ENCODE data around the gene ZFYVE21.

The ZFYVE21 gene

DNA sequence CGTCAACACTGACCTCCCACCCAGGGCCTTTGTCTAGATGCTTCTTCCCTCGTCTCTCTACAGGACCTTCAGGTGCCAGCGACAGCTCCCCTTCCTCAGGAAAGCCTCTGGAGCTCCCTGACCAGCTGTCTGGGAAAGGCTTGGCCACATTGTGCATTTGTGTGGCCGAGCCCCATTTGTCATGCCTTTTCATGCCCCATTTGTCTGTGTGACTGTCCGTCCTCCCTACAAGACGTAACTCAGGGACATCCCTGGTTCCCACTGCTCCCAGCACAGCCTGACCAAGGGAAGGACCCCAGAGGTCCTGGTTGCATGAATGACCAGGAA is 23.8 kb downstream of the ZFYVE21 start:
- DNase-seq: no peak

DNA sequence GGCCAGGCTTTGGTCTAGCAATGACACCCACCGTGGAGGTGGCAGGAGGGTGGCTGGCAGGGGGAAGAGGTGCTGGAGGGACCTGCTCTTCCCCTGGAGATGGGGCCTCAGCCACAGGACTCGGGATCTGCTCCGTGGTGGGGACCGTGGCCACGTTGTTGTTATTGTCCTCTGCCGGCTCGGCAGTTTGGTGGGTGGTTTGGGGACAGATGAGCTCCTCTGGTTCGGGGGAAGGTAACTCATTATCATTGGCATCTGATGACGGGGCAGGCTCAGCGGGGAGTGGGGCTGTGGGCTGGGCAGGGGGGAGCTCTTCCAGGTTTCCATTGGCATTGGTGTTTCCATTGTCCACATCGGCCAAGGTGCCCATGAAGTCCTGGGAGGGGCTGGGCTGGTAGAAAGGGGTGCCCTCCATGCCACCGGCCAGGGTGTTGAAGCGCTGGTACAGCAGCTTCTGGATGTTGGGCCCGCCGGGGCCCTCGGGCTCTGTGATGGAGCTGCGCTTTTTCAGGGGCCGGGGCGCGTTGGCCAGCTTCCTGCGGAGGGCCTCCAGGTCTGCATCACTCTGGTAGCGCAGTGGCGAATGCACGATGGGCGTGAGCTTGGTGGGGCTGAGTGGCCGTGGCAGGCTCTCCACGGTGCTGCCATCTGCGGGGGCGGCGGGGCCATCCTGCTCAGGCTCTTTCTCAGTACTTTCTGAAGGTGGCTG is 24.3 kb downstream of the ZFYVE21 start:
- no peak for DNase-seq

DNA sequence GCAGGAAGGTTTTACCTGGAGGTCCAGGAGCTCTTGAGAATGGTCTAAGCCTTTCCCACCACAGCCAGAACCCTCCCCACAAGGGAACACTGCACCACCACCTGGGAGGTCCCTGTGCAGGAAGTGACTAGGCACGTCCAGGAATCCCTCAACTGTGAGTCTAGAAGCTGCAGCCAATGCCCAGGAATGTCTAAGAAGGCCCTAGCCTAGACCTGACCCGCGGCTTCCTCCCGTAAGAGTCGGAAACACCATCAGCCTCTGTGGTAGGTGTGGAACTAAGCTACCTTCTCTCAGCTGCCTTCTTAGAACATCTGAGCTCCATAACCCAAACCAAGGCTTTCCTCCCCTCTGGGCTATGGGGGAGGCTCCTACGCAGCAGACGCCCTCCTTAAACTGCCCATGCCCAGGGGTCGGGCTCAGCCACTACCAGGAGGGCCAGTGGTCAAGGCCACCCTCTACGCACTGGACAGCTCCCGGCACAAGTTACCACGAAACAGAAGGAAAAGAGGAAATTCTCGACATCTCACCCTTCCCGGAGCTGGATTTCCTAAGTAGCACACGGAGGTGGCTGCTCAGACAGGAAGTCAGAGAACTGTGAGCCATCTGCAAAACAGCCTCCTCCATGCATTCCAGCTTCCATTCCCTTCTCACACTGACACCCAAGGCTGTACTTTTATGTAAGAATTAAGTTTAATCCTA is 25.5 kb downstream of the ZFYVE21 start:
- DNase-seq: no peak

DNA sequence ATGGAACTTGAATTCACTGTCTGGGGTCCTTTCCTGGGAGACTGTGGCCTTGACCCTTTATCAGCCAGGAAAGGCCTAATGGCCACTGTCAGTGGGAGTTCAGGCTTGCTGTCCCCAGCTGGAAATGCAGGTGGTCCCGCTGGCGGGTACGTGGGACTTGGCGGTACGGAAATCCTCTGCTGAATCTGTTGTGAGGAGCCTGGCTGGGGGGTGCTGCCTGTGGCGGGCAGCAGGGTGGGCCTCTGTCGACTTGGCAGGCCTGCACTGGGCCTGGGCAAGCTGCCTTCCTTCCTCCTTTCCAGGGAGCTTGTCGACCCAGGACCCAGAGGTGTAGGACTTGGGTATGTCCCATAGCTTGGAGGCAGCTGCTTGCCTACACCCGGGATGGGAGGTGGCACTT is 26.3 kb downstream of the ZFYVE21 start:
- DNase-seq: no peak

DNA sequence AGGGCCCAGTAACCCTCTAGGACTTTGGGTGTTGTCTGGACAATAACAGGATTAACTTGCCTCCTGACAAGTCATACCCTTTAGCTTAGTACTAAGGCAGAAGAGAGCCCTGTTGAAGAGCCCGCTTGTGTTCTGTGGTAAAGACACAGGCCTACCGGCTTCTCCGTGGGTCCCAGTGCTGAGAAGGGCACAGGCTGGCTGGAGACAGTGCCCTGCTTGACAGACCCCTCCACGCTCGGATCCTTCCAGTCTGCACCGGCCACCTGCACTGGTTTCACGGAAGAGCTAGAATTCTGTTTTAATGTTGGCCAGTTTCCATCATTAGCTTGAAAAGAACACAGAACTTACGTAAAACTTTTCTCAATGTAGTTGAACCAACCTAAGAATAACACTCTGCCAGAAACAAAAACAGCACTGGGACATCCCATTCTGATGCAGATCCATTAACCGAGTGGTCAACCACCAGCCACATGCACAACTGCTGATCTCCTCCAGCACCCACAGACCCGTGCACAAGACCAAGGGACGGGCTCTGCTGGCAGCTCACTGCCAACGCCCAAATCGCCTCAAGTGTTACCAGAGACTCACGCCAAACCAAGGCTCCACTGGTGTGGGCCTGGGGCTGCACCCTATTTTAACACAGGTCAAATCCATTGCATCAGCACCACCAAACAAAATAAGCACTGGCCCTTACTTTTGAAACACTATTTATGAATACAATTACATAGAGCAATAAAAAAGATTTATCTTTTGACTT is 27.1 kb downstream of the ZFYVE21 start:
- no peak for DNase-seq

DNA sequence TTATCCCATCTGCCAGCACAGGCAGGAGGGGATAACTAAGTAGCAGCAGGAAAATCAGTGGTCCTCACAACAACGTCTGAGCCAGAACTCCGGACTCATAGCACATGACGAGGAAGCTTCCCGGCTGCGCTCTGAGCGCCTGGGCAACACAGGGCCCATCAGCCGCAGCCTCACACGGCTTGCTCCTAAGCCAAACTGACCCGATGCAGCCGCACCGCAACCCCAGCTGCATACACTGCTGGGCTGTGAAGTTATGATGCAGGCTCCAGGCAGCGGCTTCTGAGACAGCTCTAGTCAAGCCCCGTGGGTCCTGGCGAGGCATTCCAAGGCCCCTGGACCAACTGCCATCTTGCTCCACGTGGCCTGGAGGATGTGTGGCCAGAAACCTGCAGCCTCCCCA is 28.1 kb downstream of the ZFYVE21 start:
- DNase-seq: no peak

DNA sequence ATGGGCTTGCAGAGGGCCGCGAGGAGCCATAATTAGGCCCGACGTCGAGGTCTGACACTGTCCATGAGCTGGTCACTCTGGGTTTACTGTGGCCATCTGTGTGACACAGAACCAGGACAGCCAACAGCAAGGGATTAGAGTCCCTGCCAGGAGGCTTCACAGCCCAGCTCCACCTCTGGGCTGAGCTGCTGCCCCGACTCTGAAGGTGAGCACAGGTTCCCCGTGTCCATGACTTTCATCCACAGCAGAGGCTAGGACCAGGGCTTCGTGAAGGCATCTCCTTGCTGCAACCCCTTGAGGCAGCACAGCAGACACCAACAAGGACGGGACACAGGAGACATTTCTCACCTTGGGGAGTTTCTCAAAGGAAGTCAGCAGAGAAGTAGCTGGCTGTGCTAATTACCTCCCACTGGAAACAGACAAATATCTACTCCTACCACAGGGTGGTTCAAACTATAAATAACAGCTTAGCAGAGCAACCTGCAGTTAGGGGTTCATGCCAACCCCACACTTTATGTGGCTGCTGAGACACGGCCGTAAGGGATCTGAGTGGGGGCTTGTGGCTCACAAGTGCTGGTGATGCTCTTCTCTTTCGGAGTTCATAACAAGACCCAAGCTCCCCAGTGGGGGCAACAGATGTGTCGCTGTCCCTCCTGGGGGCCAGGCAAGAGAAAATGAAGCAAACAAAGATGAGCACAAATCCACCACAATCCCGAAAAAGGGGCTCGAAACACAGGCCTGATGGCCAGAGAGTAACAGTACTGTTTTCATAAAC is 29.2 kb downstream of the ZFYVE21 start:
- DNase-seq: no peak

DNA sequence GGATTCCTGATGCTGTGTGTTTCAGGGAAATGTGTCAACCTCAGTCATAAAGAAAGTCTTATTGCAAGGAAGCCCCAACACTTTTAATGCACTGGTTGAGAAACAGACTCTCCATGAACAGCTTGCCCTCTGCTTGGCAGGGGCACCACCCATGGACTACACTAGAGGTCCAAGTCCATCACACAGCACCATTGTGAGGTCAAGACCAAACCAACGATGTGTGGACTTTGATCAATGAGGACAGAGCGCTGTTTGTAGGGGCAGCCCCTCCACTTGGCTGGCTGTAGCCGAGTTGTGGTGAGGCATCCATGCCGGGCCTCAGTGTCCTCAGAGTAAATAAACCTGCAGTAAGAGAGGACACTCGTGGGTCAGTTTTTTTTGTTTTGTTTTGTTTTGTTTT is 29.8 kb downstream of the ZFYVE21 start:
- DNase-seq: no peak

DNA sequence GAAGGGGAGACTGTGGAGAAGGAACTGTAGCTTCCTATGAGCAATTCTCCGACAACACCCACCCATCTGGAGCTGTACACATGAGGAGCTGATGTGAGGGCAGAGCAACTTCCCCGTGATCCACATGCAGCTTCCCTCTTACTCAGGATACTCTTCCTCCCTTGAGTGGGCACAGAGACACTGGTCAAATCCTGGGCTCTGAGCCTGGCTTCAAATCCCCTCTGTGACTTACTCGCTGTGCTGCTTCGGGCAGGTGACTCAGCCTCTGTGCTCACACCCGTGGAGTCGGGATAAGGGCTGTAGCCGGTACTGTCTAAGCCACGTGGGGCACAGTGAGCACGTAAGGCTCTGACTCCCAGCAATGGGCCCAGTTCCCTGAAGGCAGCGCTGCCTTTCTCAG is 31.1 kb downstream of the ZFYVE21 start:
- no peak for DNase-seq

DNA sequence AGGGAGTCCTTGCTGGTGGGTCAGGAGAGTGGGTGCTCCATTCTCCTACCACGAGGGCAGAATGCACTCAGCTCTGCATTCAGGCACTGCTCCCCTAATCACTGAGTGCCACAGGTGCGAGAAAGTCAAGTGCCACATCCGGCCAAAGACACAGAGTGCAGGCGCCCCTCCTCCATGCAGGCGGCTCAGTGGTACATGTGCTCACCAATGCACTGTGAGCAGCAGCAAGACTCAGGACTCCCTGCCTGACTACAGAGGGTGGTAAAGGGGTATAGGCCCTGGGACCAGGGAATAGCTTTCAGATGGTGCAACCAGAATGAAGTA is 32.9 kb downstream of the ZFYVE21 start:
- DNase-seq: no peak

DNA sequence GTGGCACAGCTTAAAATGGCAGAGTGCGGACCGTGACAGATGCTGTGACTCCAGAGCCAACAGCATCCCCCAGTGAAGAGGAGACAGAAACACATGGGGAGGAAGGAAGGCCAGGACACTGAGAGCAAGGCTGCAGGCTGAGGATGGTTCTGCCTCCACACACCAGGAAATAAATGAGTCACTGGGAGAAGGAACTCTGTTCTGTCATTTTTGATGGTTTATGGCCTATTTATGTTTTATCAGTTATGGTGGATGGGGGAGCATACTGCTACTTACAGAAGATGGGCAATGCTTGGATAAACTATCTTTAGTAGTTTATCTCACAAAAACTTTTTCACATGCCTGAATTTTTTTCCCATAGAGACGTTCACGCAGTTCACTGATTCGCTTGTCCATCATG is 33.8 kb downstream of the ZFYVE21 start:
- DNase-seq: no peak

DNA sequence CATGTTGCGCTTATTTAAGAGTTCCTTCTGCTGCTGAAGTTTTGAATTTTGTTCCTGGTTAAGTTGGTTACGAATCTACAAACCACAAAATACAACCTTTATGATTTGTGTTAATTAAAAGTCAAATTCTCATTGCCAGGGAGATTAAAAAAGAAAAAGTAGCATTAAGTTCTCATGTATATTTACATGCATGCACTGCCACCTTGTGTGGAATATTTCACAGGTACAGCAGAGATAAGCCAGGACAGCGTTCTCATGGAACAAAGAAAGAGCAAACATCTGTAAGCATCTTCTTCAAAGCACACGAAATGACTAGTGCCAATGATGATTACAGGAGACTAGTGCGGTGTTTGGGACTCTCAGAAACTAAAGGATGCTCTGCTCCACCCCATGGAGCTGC is 34.2 kb downstream of the ZFYVE21 start:
- no peak for DNase-seq

DNA sequence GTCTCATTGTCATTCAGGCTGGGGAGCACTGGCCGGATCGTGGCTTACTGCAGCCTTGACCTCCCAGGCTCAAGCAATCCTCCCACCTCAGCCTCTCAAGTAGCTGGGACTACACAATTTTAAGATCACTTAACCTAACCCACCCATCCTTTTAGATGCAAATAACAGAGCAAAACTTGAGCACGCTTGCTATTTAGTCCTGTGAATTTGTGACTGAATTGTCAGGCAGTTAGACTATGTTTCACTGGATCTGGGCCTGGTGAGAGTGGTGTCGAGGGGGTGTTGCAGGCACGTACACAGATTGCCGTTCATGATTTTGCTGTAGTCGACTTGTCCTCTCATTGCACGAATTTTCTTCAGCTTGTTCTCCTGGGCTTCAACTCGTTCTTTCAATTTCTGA is 38.2 kb downstream of the ZFYVE21 start:
- no peak for DNase-seq

DNA sequence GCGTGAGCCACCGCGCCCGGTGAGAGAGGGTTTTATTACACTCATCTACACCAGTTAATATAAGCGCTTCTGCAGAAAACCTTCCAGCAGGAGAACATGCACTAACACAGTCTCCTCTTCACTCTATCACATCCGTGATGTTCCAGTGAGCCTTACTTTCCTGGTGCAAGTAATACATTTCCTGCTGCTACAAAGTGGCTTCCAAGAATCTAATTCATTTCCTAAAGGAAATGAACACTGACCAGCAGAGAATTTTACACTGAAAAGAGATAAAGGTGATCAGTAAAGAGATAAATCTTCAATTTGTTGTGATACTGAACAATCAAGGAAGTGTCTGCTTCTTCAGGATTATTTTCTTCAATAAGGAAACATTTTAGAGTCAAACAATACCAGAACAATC is 39.5 kb downstream of the ZFYVE21 start:
- DNase-seq: no peak

DNA sequence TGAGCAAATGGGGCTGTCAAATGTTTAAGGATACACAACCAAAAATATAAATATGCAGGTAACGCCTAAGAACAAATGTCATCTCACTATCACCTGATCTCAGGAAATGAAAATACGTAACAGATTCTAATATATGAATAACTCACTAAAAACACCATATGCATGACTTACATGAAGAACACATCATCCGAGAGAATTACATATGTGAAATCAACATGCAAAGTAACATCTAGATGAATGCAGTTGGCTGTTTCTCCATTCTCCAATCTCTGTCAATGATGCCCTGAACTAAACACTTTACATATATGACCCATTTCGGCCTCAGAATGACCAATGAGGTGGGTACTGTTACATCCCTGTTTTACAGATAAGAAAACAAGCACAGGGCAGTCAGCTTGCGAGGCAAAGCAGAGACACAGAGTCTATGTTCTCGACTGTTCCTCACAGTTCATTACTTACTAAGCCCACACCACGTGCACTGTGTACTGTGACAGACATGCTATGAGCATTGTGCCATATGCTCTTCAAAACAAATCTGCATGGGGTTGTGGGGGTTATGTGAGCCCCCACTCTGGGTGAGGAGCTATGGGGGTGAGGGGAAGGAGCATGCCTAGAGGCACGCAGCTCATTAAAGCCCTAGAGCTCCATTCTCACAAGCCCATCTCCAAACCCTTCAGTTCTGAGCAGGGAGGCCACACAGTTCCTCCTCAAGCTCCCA is 42.6 kb downstream of the ZFYVE21 start:
- no peak for DNase-seq

DNA sequence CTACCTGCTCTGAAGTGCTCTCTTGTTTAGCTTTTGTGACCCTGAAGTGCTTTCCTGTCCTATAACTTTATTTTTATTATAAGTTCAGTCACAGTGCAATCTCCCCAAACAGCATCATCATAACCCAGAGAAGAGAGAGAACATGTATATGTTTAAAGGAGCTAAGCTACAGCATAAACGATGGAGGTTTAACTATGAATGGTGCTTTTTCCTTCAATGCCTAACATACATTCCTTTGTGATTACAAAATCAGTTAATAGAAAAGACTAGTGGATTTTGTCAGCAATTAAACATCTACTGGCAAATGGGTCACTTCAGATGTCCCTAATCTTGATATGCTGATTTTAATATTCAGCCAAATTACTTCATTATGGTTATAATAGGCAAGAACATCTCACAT is 46.4 kb downstream of the ZFYVE21 start:
- DNase-seq: no peak

DNA sequence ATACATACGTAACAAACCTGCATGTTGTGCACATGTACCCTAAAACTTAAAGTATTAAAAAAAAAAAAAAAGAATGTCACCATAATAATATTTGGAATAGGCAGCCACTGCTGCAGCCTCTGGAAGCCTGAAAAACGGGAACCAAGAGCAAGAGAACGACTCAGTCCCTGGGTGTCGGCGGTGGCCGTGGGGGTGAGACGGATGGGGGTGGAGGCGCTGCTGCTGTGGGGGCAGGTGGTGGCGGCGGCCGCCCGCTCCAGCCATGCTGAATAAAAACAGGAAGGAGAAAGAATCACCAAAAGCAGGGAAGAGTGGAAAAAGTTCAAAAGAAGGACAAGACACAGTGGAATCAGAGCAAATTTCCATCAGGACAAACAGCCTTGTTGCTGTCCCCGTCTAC is 46.9 kb downstream of the ZFYVE21 start:
- DNase-seq: no peak

DNA sequence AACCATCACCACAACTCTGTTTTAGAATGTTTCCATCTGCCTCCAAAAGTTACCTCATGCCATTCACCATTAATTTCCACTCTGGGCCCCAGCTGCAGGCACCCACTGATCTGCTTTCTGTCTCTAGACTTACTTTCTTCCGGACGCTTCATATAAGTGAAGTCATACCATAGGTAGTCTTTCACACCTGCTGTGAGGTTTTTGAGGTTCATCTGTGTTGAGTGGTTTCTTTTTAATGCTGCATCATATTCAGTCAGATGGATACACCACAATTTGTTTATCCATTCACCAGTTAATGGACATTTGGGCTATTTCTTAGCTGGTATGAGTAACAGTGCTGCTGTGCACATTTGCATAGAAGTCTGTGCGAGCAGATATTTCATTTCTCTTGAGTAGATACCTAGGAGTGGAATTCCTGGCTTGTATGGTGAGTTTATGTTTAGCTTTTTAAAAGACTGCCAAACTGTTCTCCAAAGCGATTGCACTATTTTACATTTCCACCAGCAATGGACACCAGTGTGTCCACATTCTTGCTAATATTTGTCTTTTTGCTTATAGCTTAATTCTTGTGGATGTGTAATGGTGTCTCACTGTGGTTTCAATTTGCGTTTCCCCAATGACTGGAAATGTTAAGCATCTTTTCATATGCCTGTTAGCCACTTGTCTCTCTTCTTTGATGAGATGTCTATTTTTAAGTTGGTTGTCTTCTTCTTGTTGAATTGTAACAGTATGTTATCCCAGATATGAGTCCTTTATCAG is 48.3 kb downstream of the ZFYVE21 start:
- DNase-seq: no peak

DNA sequence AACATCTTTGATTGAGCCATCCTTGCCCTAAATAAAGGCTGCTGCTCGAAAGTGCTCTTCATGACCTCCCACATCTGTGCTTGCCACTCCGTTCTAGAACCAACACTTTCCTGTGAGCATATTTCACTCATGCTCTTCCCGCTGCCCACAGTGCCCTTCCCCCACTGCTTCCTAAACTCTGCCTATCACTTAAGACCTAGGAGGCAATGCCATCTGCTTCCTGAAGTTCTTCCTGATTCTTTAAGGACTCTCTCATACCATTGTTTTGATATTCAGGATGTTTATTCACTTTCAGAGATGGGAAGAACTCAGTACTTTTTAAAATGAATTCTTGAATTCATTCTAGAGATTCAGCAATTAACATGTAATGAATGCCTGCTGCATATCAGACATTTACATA is 49.9 kb downstream of the ZFYVE21 start:
- no peak for DNase-seq

DNA sequence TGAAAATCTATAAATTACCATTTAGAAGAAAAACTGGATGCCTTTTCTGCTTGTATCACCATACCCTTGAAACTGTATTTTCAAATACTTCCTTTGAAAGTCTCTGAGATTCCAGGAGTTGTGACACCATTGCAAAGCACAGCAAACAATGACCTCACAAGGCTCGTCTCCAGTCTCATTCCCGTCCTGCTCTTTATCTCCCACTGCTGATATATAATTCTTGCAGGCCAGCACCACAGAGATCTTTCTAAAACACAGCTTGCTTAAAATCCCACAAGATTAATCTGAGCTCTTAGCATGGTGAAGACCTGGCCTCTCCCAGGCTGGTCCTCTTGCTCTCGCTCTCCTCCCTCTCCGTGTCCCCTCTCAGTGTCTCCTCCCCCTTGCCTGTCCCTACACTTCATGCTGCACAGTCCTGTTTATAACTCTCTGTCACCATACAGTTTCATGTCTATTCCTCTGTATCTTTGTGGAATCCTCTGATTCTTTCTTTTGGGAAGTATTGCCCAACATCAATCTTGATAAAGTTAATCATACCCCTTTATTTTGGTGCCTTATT is 51.8 kb downstream of the ZFYVE21 start:
- DNase-seq: no peak

DNA sequence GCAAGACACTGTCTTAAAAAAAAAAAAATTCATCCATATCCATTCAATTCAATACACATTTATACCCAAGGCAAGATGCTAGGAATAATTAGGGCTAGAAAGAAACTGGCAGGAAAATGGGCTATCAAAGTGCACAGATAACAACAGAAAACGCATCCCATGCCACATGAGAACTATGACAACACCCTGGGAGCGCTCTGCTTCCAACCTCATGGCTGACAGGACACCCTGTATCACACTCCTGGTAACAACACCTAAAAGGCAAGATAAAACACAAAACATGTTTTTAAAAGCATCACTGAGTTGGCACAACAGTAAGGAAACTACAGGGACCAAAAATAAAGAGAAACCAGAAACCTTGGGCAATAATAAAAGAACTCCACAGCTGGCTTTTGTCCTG is 54.9 kb downstream of the ZFYVE21 start:
- no peak for DNase-seq

DNA sequence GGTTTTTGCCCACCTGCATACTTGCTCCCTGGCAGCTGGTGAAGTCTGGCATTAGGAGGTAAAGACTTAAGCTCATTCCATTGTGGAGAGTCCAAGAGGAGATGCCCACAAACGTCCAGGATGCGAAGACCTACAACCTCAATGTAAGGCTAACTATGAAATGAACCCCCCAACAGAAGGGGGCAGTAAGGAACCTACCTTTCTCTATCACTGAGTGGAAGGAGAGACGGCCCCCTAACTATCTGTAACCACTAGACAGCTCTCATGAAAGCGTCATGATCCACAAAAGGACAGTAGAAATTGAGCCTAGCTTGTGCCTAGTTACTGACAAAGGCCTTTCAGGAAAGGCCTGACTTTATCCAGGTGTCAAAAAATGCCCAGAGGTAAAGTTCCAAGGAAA is 55.3 kb downstream of the ZFYVE21 start:
- no peak for DNase-seq

Data from right hindlimb (tissue), 1 donor.